ENCODE data around the gene C14orf132. TPM values are rescaled to one million over a fixed set of nuclear protein-coding genes. Genes with fewer than 3 reads are reported as not detected.

The C14orf132 gene
- total RNA-seq, 4 donors from 2014 or later = 2.4 to 9.5 (median 4.3) TPM

GRCh38 chr14:96092936-96093335 is 53.8 kb downstream of the C14orf132 start:
- no peak for TF ChIP-seq CTCF (IDR thresholded peaks at IDR 0.05; ENCODE audit: low read depth)

GRCh38 chr14:96094211-96094610 is 55.0 kb downstream of the C14orf132 start:
- no peak for TF ChIP-seq CTCF (IDR thresholded peaks at IDR 0.05; ENCODE audit: low read depth)

- TF ChIP-seq CTCF (IDR thresholded peaks at IDR 0.05; ENCODE audit: low read depth) = no peak
Measured at GRCh38 chr14:96094656-96095055, 55.5 kb downstream of the C14orf132 start.

- no peak for TF ChIP-seq CTCF (IDR thresholded peaks at IDR 0.05; ENCODE audit: low read depth)
Measured at GRCh38 chr14:96095058-96095457, 55.9 kb downstream of the C14orf132 start.

- no peak for TF ChIP-seq CTCF (IDR thresholded peaks at IDR 0.05; ENCODE audit: low read depth)
Measured at GRCh38 chr14:96095581-96096476, 56.7 kb downstream of the C14orf132 start.

- no peak for TF ChIP-seq CTCF (IDR thresholded peaks at IDR 0.05; ENCODE audit: low read depth)
Measured at GRCh38 chr14:96096639-96097610, 57.8 kb downstream of the C14orf132 start.

- TF ChIP-seq CTCF (IDR thresholded peaks at IDR 0.05; ENCODE audit: low read depth) = no peak
Measured at GRCh38 chr14:96097752-96098151, 58.6 kb downstream of the C14orf132 start.

Data from subcutaneous adipose tissue (tissue), 4 donors.